ENCODE measurements around the gene AXIN1. TPM values are rescaled to one million over a fixed set of nuclear protein-coding genes. Genes with fewer than 3 reads are reported as not detected.
A peak's percentile ranks its signal among the peaks of the same experiment; 100 is the strongest.

AXIN1 gene
- total and polyA plus RNA-seq, 9 donors: 11.5 to 19.2 (median 14.4) TPM

DNA sequence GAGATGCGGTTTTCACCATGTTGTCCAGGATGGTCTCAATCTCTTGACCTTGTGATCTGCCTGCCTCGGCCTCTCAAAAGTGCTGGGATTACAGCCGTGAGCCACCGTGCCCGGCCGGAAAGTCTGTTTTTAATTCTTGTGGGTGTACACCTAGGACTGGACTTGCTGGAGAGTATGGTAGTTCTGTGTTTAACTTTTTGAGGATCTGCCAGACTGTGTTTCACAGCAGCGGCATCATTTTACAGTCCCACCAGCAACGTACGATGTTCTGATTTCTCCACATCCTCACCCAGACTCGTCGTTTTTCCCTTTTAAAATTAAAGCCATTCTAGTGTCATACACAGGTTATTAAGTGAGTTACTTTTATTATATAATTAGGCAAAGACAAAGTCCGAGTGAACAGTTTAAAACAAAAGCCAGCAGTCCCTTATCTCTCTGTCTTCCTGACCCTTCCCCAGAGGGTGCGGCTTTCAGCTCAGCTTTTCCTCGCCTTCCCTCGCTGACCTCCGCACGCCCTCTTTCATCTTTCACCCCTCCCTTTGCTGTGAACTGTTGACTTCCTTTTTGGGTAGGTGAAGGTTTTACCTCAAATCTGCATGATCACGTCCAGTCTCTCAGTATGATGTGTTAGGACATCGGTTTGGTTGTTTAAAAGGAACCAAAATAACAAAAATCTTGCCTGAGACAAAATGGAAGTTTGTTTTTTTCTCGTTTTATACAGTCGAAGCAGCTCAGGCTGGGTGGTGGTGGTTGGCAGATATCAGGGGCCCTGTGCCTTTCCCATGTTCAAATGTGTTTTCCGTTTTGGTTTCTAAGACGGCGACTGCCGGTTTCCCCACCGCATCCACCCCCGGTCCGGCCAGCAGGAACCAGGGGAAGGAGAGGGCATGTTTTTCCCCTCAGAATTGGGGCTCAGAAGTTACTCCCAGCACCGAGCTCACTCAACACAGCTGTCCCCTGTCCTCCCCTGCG is 99.9 kb downstream of the AXIN1 start:
- Histone ChIP-seq H3K36me3 (ENCODE audit: control insufficient read depth, insufficient read depth, low read length) (peaks cover 30% of the 10 kb centered on the region), H3K27ac (ENCODE audit: low read length) (no peak overlapping the region), H3K27me3 (ENCODE audit: control insufficient read depth, insufficient read depth, low read length) (no peaks in the 10 kb centered on the region), H3K4me3 (ENCODE audit: low read length) (no peak overlapping the region), H3K9me3 (replicated peaks; ENCODE audit: control insufficient read depth, low read depth, low read length) (no peaks in the 10 kb centered on the region), H3K4me1 (ENCODE audit: control insufficient read depth, insufficient read depth, low read length) (no peaks in the 10 kb centered on the region)
- DNase-seq: no peak
- WGBS (ENCODE audit: insufficient coverage): 41% methylated on average over 7 of the region's 30 CpGs

DNA sequence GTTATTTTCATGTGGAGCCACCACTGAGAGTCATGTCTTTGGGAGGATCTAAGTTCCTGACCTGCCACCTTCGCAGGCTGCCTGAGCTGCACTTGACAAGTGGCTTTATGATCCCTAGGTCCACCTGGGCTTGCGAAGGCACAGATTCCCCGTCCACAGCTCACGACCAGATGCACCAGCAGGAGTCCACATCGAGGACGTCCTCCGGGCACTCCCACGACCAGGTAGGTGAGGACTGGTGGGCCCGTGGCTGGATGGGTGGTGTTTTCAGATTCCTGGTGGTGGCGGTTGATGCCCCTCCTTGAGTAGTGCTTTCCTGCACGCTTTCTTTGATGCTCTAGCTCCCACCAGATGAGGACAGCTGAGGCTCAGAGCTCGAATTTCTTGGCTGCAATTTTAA is 103.1 kb downstream of the AXIN1 start:
- no peak overlapping the region for H3K27ac ChIP-seq (ENCODE audit: low read length)
- no peak overlapping the region for H3K4me3 ChIP-seq (ENCODE audit: low read length)
- WGBS (ENCODE audit: insufficient coverage): 78% methylated on average over 11 of the region's 12 CpGs
- no peak for DNase-seq
- H3K4me1 ChIP-seq (ENCODE audit: control insufficient read depth, insufficient read depth, low read length): no peaks in the 10 kb centered on the region
- H3K9me3 ChIP-seq (replicated peaks; ENCODE audit: control insufficient read depth, low read depth, low read length): no peaks in the 10 kb centered on the region
- no peaks in the 10 kb centered on the region for H3K27me3 ChIP-seq (ENCODE audit: control insufficient read depth, insufficient read depth, low read length)
- peaks cover 17% of the 10 kb centered on the region for H3K36me3 ChIP-seq (ENCODE audit: control insufficient read depth, insufficient read depth, low read length)

DNA sequence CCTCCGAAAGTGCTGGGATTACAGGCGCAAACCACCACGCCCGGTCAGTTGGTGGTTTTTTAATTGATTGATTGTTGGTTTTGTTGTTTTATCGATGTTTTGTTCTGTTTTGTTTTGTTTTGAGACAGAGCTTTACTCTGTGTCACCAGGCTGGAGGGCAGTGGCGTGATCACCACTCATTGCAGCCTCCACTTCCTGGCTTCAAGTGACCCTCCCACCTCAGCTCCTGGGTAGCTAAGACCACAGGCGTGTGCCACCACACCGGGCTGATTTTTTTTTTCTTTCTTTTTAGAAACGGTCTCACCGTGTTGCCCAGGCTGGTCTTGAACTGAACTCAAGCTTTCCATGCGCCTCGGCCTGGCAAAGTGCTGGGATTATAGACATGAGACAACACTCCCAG is 105.5 kb downstream of the AXIN1 start:
- Histone ChIP-seq H3K27me3 (ENCODE audit: control insufficient read depth, insufficient read depth, low read length) (no peaks in the 10 kb centered on the region), H3K27ac (ENCODE audit: low read length) (no peak overlapping the region), H3K9me3 (replicated peaks; ENCODE audit: control insufficient read depth, low read depth, low read length) (no peaks in the 10 kb centered on the region), H3K4me1 (ENCODE audit: control insufficient read depth, insufficient read depth, low read length) (no peaks in the 10 kb centered on the region), H3K4me3 (ENCODE audit: low read length) (no peak overlapping the region), H3K36me3 (ENCODE audit: control insufficient read depth, insufficient read depth, low read length) (peaks cover 8% of the 10 kb centered on the region)
- WGBS (ENCODE audit: insufficient coverage): 98% methylated on average over 5 of the region's 12 CpGs
- no peak for DNase-seq

DNA sequence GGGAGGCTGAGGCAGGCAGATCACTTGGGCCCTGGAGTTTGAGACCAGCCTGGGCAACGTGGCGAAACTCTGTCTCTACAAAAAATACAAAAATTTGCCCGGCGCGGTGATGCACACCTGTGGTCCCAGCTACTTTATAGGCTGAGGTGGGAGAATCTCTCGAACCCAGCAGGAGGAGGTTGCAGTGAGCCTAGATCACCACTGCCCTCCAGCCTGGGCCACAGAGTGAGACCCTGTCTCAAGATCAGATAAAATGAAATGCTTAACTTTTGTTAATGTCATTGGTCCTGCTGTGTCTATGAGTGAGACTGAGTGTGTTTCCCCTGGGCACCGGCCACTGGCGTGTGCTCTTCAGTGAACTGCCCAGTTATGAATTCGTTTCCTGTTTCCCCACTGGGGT is 107.4 kb downstream of the AXIN1 start:
- no peak overlapping the region for H3K27ac ChIP-seq (ENCODE audit: low read length)
- H3K4me1 ChIP-seq (ENCODE audit: control insufficient read depth, insufficient read depth, low read length): peaks cover 4% of the 10 kb centered on the region
- H3K27me3 ChIP-seq (ENCODE audit: control insufficient read depth, insufficient read depth, low read length): no peaks in the 10 kb centered on the region
- no peaks in the 10 kb centered on the region for H3K9me3 ChIP-seq (replicated peaks; ENCODE audit: control insufficient read depth, low read depth, low read length)
- DNase-seq: no peak
- no peak overlapping the region for H3K4me3 ChIP-seq (ENCODE audit: low read length)
- WGBS (ENCODE audit: insufficient coverage): 75% methylated on average over 4 of the region's 9 CpGs
- H3K36me3 ChIP-seq (ENCODE audit: control insufficient read depth, insufficient read depth, low read length): peaks cover 4% of the 10 kb centered on the region

DNA sequence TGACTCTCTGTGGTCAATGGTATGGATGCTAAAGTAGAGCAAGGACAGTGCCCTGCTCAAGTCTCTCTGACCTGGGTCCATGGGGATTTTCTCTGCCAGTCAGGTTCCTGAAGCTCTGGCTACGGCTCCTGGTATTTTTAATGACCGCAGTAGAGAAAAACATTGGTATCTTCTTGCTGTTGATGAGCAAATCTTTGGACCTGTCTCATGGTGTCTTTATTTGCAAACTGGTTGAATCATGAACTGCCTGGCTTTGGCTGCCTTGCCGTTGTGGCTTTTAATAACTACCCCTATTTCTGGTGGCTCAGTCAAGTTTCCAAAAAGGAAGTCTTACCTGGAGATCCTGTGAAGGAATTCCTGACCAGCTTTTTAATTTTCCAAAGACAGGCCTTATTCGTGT is 109.2 kb downstream of the AXIN1 start:
- no peaks in the 10 kb centered on the region for H3K27me3 ChIP-seq (ENCODE audit: control insufficient read depth, insufficient read depth, low read length)
- H3K27ac ChIP-seq (ENCODE audit: low read length): no peak overlapping the region
- H3K36me3 ChIP-seq (ENCODE audit: control insufficient read depth, insufficient read depth, low read length): no peaks in the 10 kb centered on the region
- H3K4me1 ChIP-seq (ENCODE audit: control insufficient read depth, insufficient read depth, low read length): peaks cover 10% of the 10 kb centered on the region
- no peak for DNase-seq
- WGBS (ENCODE audit: insufficient coverage): 81% methylated on average over 3 of the region's 4 CpGs
- H3K9me3 ChIP-seq (replicated peaks; ENCODE audit: control insufficient read depth, low read depth, low read length): no peaks in the 10 kb centered on the region
- no peak overlapping the region for H3K4me3 ChIP-seq (ENCODE audit: low read length)

DNA sequence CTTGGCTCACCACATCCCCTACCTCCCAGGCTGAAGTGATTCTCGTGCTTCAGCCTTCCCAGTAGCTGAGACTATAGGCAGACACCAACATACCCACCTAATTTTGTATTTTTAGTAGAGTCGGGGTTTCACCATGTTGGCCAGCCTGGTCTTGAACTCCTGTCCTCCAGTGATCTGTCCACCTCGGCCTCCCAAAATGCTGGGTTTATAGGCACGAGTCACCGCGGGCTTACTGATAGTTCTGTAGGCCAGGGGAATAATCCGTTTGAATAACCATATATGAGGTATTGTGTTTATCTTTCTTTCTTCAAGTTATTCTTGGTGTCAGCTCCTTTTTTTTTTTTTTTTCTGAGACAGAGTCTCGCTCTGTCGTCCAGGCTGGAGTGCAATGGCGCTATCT is 110.2 kb downstream of the AXIN1 start:
- WGBS (ENCODE audit: insufficient coverage): 92% methylated on average over 4 of the region's 10 CpGs
- Histone ChIP-seq H3K27ac (ENCODE audit: low read length) (no peak overlapping the region), H3K4me1 (ENCODE audit: control insufficient read depth, insufficient read depth, low read length) (peaks cover 10% of the 10 kb centered on the region), H3K4me3 (ENCODE audit: low read length) (no peak overlapping the region), H3K36me3 (ENCODE audit: control insufficient read depth, insufficient read depth, low read length) (peaks cover 3% of the 10 kb centered on the region), H3K9me3 (replicated peaks; ENCODE audit: control insufficient read depth, low read depth, low read length) (no peaks in the 10 kb centered on the region), H3K27me3 (ENCODE audit: control insufficient read depth, insufficient read depth, low read length) (no peaks in the 10 kb centered on the region)
- no peak for DNase-seq

DNA sequence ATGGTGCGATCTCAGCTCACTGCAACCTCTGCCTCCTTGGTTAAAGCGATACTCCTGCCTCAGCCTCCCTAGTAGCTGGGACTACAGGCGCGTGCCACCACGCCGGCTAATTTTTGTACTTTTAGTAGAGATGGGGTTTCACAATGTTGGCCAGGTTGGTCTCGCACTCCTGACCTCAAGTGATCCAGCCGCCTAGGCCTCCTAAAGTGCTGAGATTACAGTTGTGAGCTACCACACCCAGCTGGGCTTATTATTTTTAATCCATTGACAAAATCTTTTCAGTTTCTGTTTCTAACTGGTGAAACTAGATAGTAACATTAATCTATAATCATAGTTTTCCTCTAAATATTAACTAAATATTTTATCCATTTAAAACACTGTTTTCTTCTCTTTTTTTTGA is 112.0 kb downstream of the AXIN1 start:
- Histone ChIP-seq H3K36me3 (ENCODE audit: control insufficient read depth, insufficient read depth, low read length) (peaks cover 4% of the 10 kb centered on the region), H3K9me3 (replicated peaks; ENCODE audit: control insufficient read depth, low read depth, low read length) (no peaks in the 10 kb centered on the region), H3K27me3 (ENCODE audit: control insufficient read depth, insufficient read depth, low read length) (no peaks in the 10 kb centered on the region), H3K27ac (ENCODE audit: low read length) (no peak overlapping the region), H3K4me1 (ENCODE audit: control insufficient read depth, insufficient read depth, low read length) (peaks cover 12% of the 10 kb centered on the region), H3K4me3 (ENCODE audit: low read length) (no peak overlapping the region)
- WGBS (ENCODE audit: insufficient coverage): no CpG with 5 or more reads among the region's 8 CpGs
- DNase-seq: no peak

DNA sequence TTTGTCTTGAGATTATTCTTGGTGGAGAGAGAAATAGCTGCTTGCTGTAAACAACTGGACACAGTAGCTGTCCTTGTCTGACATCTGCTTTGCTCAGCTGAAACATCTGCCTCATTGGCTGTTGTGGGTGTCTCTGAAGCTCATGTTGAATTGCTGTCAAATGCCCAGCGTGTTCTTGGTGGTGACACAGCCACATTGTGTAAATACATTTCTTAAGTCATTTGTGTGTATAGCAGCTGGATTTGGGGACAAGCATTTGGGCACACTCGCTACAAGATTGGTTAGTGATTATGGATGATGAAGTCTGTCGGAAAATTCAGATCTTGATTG is 112.6 kb downstream of the AXIN1 start:
- H3K4me1 ChIP-seq (ENCODE audit: control insufficient read depth, insufficient read depth, low read length): peaks cover 14% of the 10 kb centered on the region
- no peaks in the 10 kb centered on the region for H3K9me3 ChIP-seq (replicated peaks; ENCODE audit: control insufficient read depth, low read depth, low read length)
- H3K27ac ChIP-seq (ENCODE audit: low read length): peak overlapping the region; percentile 3
- WGBS (ENCODE audit: insufficient coverage): 76% methylated on average over 2 of the region's 3 CpGs
- no peaks in the 10 kb centered on the region for H3K27me3 ChIP-seq (ENCODE audit: control insufficient read depth, insufficient read depth, low read length)
- DNase-seq: no peak
- H3K36me3 ChIP-seq (ENCODE audit: control insufficient read depth, insufficient read depth, low read length): peaks cover 4% of the 10 kb centered on the region
- H3K4me3 ChIP-seq (ENCODE audit: low read length): no peak overlapping the region

Other genes with a start within 250 kb of the AXIN1 start
- 7.3 TPM for gene NPRL3, start 214.1 kb downstream of the AXIN1 start, total RNA-seq
- 10 to 100 TPM; 21.3 to 31.1 (median 27.8) TPM for gene NPRL3, start 214.1 kb downstream of the AXIN1 start, polyA plus RNA-seq (ENCODE audit: insufficient read depth in 1 of 8, insufficient read length in 8 of 8, low replicate concordance in 1 of 8)
- 0.93 TPM for gene HBZ, start 200.1 kb downstream of the AXIN1 start, total RNA-seq
- 10 to 100 TPM in 2 of 8 donors, 1 to 10 TPM in 6; 2.2 to 16.3 (median 7.5) TPM for gene HBZ, start 200.1 kb downstream of the AXIN1 start, polyA plus RNA-seq (ENCODE audit: insufficient read depth in 1 of 8, insufficient read length in 8 of 8, low replicate concordance in 1 of 8)
- gene HBM, start 186.7 kb downstream of the AXIN1 start, total RNA-seq: 15.2 TPM
- 10 to 100 TPM in 6 of 8 donors, 1 to 10 TPM in 2; 4.3 to 28.0 (median 15.1) TPM for gene HBM, start 186.7 kb downstream of the AXIN1 start, polyA plus RNA-seq (ENCODE audit: insufficient read depth in 1 of 8, insufficient read length in 8 of 8, low replicate concordance in 1 of 8)
- 926 TPM for gene HBA2, start 179.8 kb downstream of the AXIN1 start, total RNA-seq
- over 10,000 TPM in 2 of 8 donors, 1,000 to 10,000 TPM in 6; 2,138 to 10,285 (median 6,265) TPM for gene HBA2, start 179.8 kb downstream of the AXIN1 start, polyA plus RNA-seq (ENCODE audit: insufficient read depth in 1 of 8, insufficient read length in 8 of 8, low replicate concordance in 1 of 8)
- gene HBA1, start 176.0 kb downstream of the AXIN1 start, total RNA-seq: 387 TPM
- gene HBA1, start 176.0 kb downstream of the AXIN1 start, polyA plus RNA-seq (ENCODE audit: insufficient read depth in 1 of 8, insufficient read length in 8 of 8, low replicate concordance in 1 of 8): 1,000 to 10,000 TPM; 1,237 to 7,147 (median 3,734) TPM
- gene HBQ1, start 172.3 kb downstream of the AXIN1 start, total RNA-seq: 2.5 TPM
- gene HBQ1, start 172.3 kb downstream of the AXIN1 start, polyA plus RNA-seq (ENCODE audit: insufficient read depth in 1 of 8, insufficient read length in 8 of 8, low replicate concordance in 1 of 8): 1 to 10 TPM in 6 of 8 donors, under 1 TPM in 2; 0.85 to 3.2 (median 1.9) TPM
- gene LUC7L, start 123.3 kb downstream of the AXIN1 start, total RNA-seq: 67.3 TPM
- gene LUC7L, start 123.3 kb downstream of the AXIN1 start, polyA plus RNA-seq (ENCODE audit: insufficient read depth in 1 of 8, insufficient read length in 8 of 8, low replicate concordance in 1 of 8): 10 to 100 TPM; 59.1 to 89.4 (median 69.7) TPM
- gene FAM234A, start 117.9 kb downstream of the AXIN1 start, total RNA-seq: 26.9 TPM
- gene FAM234A, start 117.9 kb downstream of the AXIN1 start, polyA plus RNA-seq (ENCODE audit: insufficient read depth in 1 of 8, insufficient read length in 8 of 8, low replicate concordance in 1 of 8): 10 to 100 TPM; 38.1 to 49.5 (median 44.6) TPM
- 1.2 TPM for gene RGS11, start 76.8 kb downstream of the AXIN1 start, total RNA-seq
- 1 to 10 TPM in 6 of 8 donors, under 1 TPM in 2; 0.92 to 3.1 (median 1.6) TPM for gene RGS11, start 76.8 kb downstream of the AXIN1 start, polyA plus RNA-seq (ENCODE audit: insufficient read depth in 1 of 8, insufficient read length in 8 of 8, low replicate concordance in 1 of 8)
- gene ARHGDIG, start 72.1 kb downstream of the AXIN1 start, total RNA-seq: 1.0 TPM
- 1 to 10 TPM in 2 of 8 donors, under 1 TPM in 6; 0.30 to 2.4 (median 0.63) TPM for gene ARHGDIG, start 72.1 kb downstream of the AXIN1 start, polyA plus RNA-seq (ENCODE audit: insufficient read depth in 1 of 8, insufficient read length in 8 of 8, low replicate concordance in 1 of 8)
- 0.84 TPM for gene PDIA2, start 69.6 kb downstream of the AXIN1 start, total RNA-seq
- 1 to 10 TPM in 1 of 8 donors, under 1 TPM in 7; 0.46 to 1.8 (median 0.60) TPM for gene PDIA2, start 69.6 kb downstream of the AXIN1 start, polyA plus RNA-seq (ENCODE audit: insufficient read depth in 1 of 8, insufficient read length in 8 of 8, low replicate concordance in 1 of 8)
- 46.1 TPM for gene MRPL28, start 17.8 kb upstream of the AXIN1 start, total RNA-seq
- gene MRPL28, start 17.8 kb upstream of the AXIN1 start, polyA plus RNA-seq (ENCODE audit: insufficient read depth in 1 of 8, insufficient read length in 8 of 8, low replicate concordance in 1 of 8): 10 to 100 TPM; 48.4 to 52.6 (median 50.0) TPM
- gene PGAP6, start 29.3 kb upstream of the AXIN1 start, total RNA-seq: 16.3 TPM
- gene PGAP6, start 29.3 kb upstream of the AXIN1 start, polyA plus RNA-seq (ENCODE audit: insufficient read depth in 1 of 8, insufficient read length in 8 of 8, low replicate concordance in 1 of 8): 10 to 100 TPM; 23.3 to 38.2 (median 29.3) TPM
- gene NME4, start 44.5 kb upstream of the AXIN1 start, total RNA-seq: 53.5 TPM
- gene NME4, start 44.5 kb upstream of the AXIN1 start, polyA plus RNA-seq (ENCODE audit: insufficient read depth in 1 of 8, insufficient read length in 8 of 8, low replicate concordance in 1 of 8): 100 to 1,000 TPM in 3 of 8 donors, 10 to 100 TPM in 5; 70.9 to 115 (median 97.2) TPM
- 8.4 TPM for gene DECR2, start 49.2 kb upstream of the AXIN1 start, total RNA-seq
- 10 to 100 TPM in 7 of 8 donors, 1 to 10 TPM in 1; 8.8 to 20.6 (median 13.4) TPM for gene DECR2, start 49.2 kb upstream of the AXIN1 start, polyA plus RNA-seq (ENCODE audit: insufficient read depth in 1 of 8, insufficient read length in 8 of 8, low replicate concordance in 1 of 8)
- gene RAB11FIP3, start 72.9 kb upstream of the AXIN1 start, total RNA-seq: 13.9 TPM
- gene RAB11FIP3, start 72.9 kb upstream of the AXIN1 start, polyA plus RNA-seq (ENCODE audit: insufficient read depth in 1 of 8, insufficient read length in 8 of 8, low replicate concordance in 1 of 8): 10 to 100 TPM; 26.5 to 35.8 (median 29.8) TPM
- gene CAPN15, start 175.0 kb upstream of the AXIN1 start, total RNA-seq: 17.2 TPM
- gene CAPN15, start 175.0 kb upstream of the AXIN1 start, polyA plus RNA-seq (ENCODE audit: insufficient read depth in 1 of 8, insufficient read length in 8 of 8, low replicate concordance in 1 of 8): 10 to 100 TPM; 20.0 to 36.7 (median 30.5) TPM
- 0.13 TPM for gene PRR35, start 207.7 kb upstream of the AXIN1 start, total RNA-seq
- under 1 TPM in 7 of 8 donors, not detected in 1; 0.07 to 0.30 (median 0.13) TPM for gene PRR35, start 207.7 kb upstream of the AXIN1 start, polyA plus RNA-seq (ENCODE audit: insufficient read depth in 1 of 8, insufficient read length in 8 of 8, low replicate concordance in 1 of 8)
- 1.5 TPM for gene NHLRC4, start 214.3 kb upstream of the AXIN1 start, total RNA-seq
- 1 to 10 TPM; 1.3 to 1.8 (median 1.5) TPM for gene NHLRC4, start 214.3 kb upstream of the AXIN1 start, polyA plus RNA-seq (ENCODE audit: insufficient read depth in 1 of 8, insufficient read length in 8 of 8, low replicate concordance in 1 of 8)
- 12.2 TPM for gene PIGQ, start 217.2 kb upstream of the AXIN1 start, total RNA-seq
- 10 to 100 TPM; 14.1 to 23.2 (median 19.2) TPM for gene PIGQ, start 217.2 kb upstream of the AXIN1 start, polyA plus RNA-seq (ENCODE audit: insufficient read depth in 1 of 8, insufficient read length in 8 of 8, low replicate concordance in 1 of 8)
- 9.4 TPM for gene RAB40C, start 237.3 kb upstream of the AXIN1 start, total RNA-seq
- 10 to 100 TPM; 10.3 to 15.4 (median 13.2) TPM for gene RAB40C, start 237.3 kb upstream of the AXIN1 start, polyA plus RNA-seq (ENCODE audit: insufficient read depth in 1 of 8, insufficient read length in 8 of 8, low replicate concordance in 1 of 8)

Data from muscle of leg (tissue), 11 donors.